BJ (cell line): Measurements from ENCODE around the gene C2orf69. TPM values are rescaled to one million over a fixed set of nuclear protein-coding genes. Genes with fewer than 3 reads are reported as not detected.

Source experiments
- CTCF ChIA-PET: fragments of 350-600 bp; formaldehyde crosslinking; extraction: SDS; loops from one replicate; lab custom pipeline; 2021; ENCODE audit warnings: antibody characterized with exemption, inconsistent platforms; lab: Yijun Ruan, JAX
- POLR2A ChIA-PET: fragments of 300-600 bp; sonication (Branson Sonifier 250); formaldehyde crosslinking; extraction: SDS; loops from one replicate; lab custom pipeline; 2021; ENCODE audit warnings: antibody characterized with exemption; lab: Charles Lee
- DNase-seq: peaks from one replicate; pipeline ENCODE4 v3.0.0-alpha.2; 2011; ENCODE audit warnings: low read depth
- H3K27me3 ChIP-seq: 2 replicates; pipeline ENCODE4 v1.6.0; 2011; ENCODE audit warnings: low read length; ENCODE audit not compliant: control insufficient read depth, insufficient read depth
- H3K36me3 ChIP-seq: 2 replicates; pipeline ENCODE4 v1.5.1; 2011; ENCODE audit warnings: low read length; ENCODE audit not compliant: control insufficient read depth, insufficient read depth
- H3K4me3 ChIP-seq: 2 replicates; pipeline ENCODE4 v1.5.1; 2011; ENCODE audit warnings: low read depth, mild to moderate bottlenecking, control low read depth, low read length
- CTCF ChIP-seq: IDR thresholded peaks from 2 replicates; pipeline ENCODE4 v1.5.1; 2011; ENCODE audit warnings: low read depth, mild to moderate bottlenecking, control low read depth, inconsistent platforms, low read length, moderate library complexity; ENCODE audit not compliant: insufficient read depth
- polyA plus RNA-seq: library from polyadenylated mRNA; depleted of rRNA; stranded (reverse); fragments of >200 nt; gene quantifications from 2 replicates; pipeline ENCODE4 v1.2.3, GENCODE V29; 2011

Gene C2orf69
- polyA plus RNA-seq, 1 experiment, result 2.0 TPM

GRCh38 chr2:199882667-199883066 is 28.4 kb upstream of the C2orf69 start:
- H3K4me3 ChIP-seq, result no peak overlapping the region
- 0 out of 2 replicates have a peak, but pooled peaks cover 1% of the 10 kb centered on the region for H3K27me3 ChIP-seq
- H3K36me3 ChIP-seq, result no peaks in the 10 kb centered on the region
- TF ChIP-seq CTCF, result no peak
- DNase-seq, result no peak
- ChIA-PET POLR2A (no interaction called here), CTCF (interaction anchor here (0.9 kb wide), 1 partner anchor 142 kb away, joined by 3 read pairs; no protein-coding TSS in a partner anchor)

- no peaks in the 10 kb centered on the region for H3K27me3 ChIP-seq
- no peak for TF ChIP-seq CTCF
- CTCF ChIA-PET, result no interaction called here
- no peak for DNase-seq
- POLR2A ChIA-PET, result no interaction called here
- no peaks in the 10 kb centered on the region for H3K36me3 ChIP-seq
- H3K4me3 ChIP-seq, result no peak overlapping the region
Measured at GRCh38 chr2:199883474-199884212, 27.4 kb upstream of the C2orf69 start.

GRCh38 chr2:199895406-199895805 is 15.7 kb upstream of the C2orf69 start:
- no peak for DNase-seq
- ChIA-PET CTCF (no interaction called here), POLR2A (no interaction called here)
- TF ChIP-seq CTCF, result no peak
- H3K4me3 ChIP-seq, result no peak overlapping the region
- H3K27me3 ChIP-seq, result no peaks in the 10 kb centered on the region
- H3K36me3 ChIP-seq, result no peaks in the 10 kb centered on the region

GRCh38 chr2:199896617-199897016 is 14.5 kb upstream of the C2orf69 start:
- DNase-seq, result no peak
- POLR2A ChIA-PET, result no interaction called here
- no peak overlapping the region for H3K4me3 ChIP-seq
- CTCF ChIA-PET, result no interaction called here
- H3K36me3 ChIP-seq, result no peaks in the 10 kb centered on the region
- H3K27me3 ChIP-seq, result no peaks in the 10 kb centered on the region
- TF ChIP-seq CTCF, result no peak

GRCh38 chr2:199901942-199902341 is 9.2 kb upstream of the C2orf69 start:
- CTCF ChIA-PET, result no interaction called here
- Histone ChIP-seq H3K4me3 (no peak overlapping the region), H3K27me3 (no peaks in the 10 kb centered on the region; the same call in 1 of the 2 replicates), H3K36me3 (no peaks in the 10 kb centered on the region)
- POLR2A ChIA-PET, result no interaction called here
- no peak for DNase-seq
- TF ChIP-seq CTCF, result no peak
